Suprapubic skin (tissue), 4 donors: ENCODE data around the gene ESAM. TPM values are rescaled to one million over a fixed set of nuclear protein-coding genes. Genes with fewer than 3 reads are reported as not detected.

Experiments
- DNase-seq, 2 donors: peaks; one replicate each; pipeline ENCODE4 v3.0.0-alpha.2; 2019; ENCODE audit warnings: low spot score in 2 of 2
- H3K27ac ChIP-seq: fragments of 200-600 bp; sonication (generic); one replicate; pipeline ENCODE4 v1.5.1; 2019
- H3K27me3 ChIP-seq: fragments of 200-600 bp; sonication (generic); one replicate; pipeline ENCODE4 v1.5.1; 2019
- H3K36me3 ChIP-seq: fragments of 200-600 bp; sonication (generic); one replicate; pipeline ENCODE4 v1.5.1; 2019
- H3K4me1 ChIP-seq: fragments of 200-600 bp; sonication (generic); one replicate; pipeline ENCODE4 v1.5.1; 2019
- H3K4me3 ChIP-seq: fragments of 200-600 bp; sonication (generic); one replicate; pipeline ENCODE4 v1.5.1; 2019; ENCODE audit warnings: mild to moderate bottlenecking
- H3K9me3 ChIP-seq: fragments of 200-600 bp; sonication (generic); one replicate; pipeline ENCODE4 v1.5.1; 2019
- EP300 ChIP-seq: sonication (generic); formaldehyde crosslinking; IDR thresholded peaks from one replicate; pipeline ENCODE4 v1.6.1; 2017; ENCODE audit warnings: antibody characterized with exemption
- POLR2A ChIP-seq, 2 donors: fragments of 450-650 bp; IDR thresholded peaks; one replicate each; pipeline ENCODE4 v1.6.1; 2017; ENCODE audit warnings: antibody characterized with exemption in 2 of 2, mild to moderate bottlenecking in 2 of 2, moderate library complexity in 2 of 2
- POLR2AphosphoS5 ChIP-seq, 3 donors: sonication (generic); formaldehyde crosslinking; IDR thresholded peaks; one replicate each; pipeline ENCODE4 v1.6.1; 2017; ENCODE audit warnings: antibody characterized with exemption in 3 of 3
- WGBS: methylation state at CpG from one replicate; pipeline ENCODE4 v1.1.5; 2018; 5-methylcytosine and 5-hydroxymethylcytosine counted together
- total RNA-seq, 4 donors: library from RNA; depleted of rRNA; stranded (reverse); fragments of >200 nt; gene quantifications; one replicate each; pipeline ENCODE4 v1.1.0, GENCODE V29; 2016
- TF ChIP-seq, protein P1 (sequence below), 2 donors: fragments of 200-600 bp in 1 of 2; fragments of 450-650 bp in 1 of 2; sonication (generic) in 1 of 2; IDR thresholded peaks; one replicate each; pipeline ENCODE4 v1.5.1; 2016 to 2019; ENCODE audit warnings: antibody characterized with exemption in 2 of 2, mild to moderate bottlenecking in 1 of 2, moderate library complexity in 1 of 2

Gene ESAM
- total RNA-seq, 4 donors from 2014 or later = 11.0 to 26.5 (median 15.6) TPM

DNA sequence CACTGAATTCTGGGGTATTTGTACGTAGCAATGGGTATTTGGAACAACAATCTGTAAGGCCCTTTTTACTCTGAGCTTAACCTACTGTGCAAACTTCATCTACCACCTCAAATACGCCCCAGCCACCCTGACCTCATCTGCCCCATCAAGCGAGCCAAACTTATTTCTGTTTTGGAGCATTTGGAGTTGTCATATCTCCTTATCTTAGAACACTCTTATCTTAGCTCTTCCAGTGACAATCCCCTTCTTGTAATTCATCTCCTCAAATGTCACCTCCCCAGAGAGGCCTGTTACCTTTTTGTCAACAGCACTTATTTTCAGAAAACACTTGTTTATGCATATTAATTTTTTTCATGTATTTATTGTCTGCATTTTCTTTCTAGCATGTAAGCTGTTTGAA, 42.8 kb upstream of the ESAM start:
- Histone ChIP-seq H3K27me3 (no peaks in the 10 kb centered on the region), H3K4me1 (peaks cover 11% of the 10 kb centered on the region), H3K27ac (no peak overlapping the region), H3K9me3 (no peaks in the 10 kb centered on the region), H3K4me3 (no peak overlapping the region), H3K36me3 (no peaks in the 10 kb centered on the region)
- TF ChIP-seq EP300 (no peak), POLR2A (IDR thresholded peaks at IDR 0.05) (no peak), POLR2AphosphoS5 (IDR thresholded peaks at IDR 0.05) (no peak)
- TF ChIP-seq, protein P1, sequence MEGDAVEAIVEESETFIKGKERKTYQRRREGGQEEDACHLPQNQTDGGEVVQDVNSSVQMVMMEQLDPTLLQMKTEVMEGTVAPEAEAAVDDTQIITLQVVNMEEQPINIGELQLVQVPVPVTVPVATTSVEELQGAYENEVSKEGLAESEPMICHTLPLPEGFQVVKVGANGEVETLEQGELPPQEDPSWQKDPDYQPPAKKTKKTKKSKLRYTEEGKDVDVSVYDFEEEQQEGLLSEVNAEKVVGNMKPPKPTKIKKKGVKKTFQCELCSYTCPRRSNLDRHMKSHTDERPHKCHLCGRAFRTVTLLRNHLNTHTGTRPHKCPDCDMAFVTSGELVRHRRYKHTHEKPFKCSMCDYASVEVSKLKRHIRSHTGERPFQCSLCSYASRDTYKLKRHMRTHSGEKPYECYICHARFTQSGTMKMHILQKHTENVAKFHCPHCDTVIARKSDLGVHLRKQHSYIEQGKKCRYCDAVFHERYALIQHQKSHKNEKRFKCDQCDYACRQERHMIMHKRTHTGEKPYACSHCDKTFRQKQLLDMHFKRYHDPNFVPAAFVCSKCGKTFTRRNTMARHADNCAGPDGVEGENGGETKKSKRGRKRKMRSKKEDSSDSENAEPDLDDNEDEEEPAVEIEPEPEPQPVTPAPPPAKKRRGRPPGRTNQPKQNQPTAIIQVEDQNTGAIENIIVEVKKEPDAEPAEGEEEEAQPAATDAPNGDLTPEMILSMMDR (IDR thresholded peaks at IDR 0.05) = no peak
- DNase-seq = no peak
- WGBS = 88% methylated on average over 3 of the region's 3 CpGs

- no peak for TF ChIP-seq POLR2A (IDR thresholded peaks at IDR 0.05)
- no peak for TF ChIP-seq POLR2AphosphoS5 (IDR thresholded peaks at IDR 0.05)
- no peak for TF ChIP-seq EP300
- TF ChIP-seq, protein P1 (IDR thresholded peaks at IDR 0.05) = no peak
- WGBS = 58% methylated on average over 8 of the region's 8 CpGs
- Histone ChIP-seq H3K36me3 (no peaks in the 10 kb centered on the region), H3K4me1 (peaks cover 32% of the 10 kb centered on the region), H3K27me3 (no peaks in the 10 kb centered on the region), H3K27ac (peak overlapping the region; percentile 95), H3K9me3 (no peaks in the 10 kb centered on the region), H3K4me3 (peak overlapping the region; percentile 99)
- DNase-seq = no peak
Observed at GRCh38 chr11:124801636-124802312, 39.7 kb upstream of the ESAM start.

GRCh38 chr11:124801014-124801413, 38.9 kb upstream of the ESAM start:
- no peaks in the 10 kb centered on the region for H3K9me3 ChIP-seq
- peak overlapping the region; percentile 95 for H3K27ac ChIP-seq
- peak overlapping the region; percentile 99 for H3K4me3 ChIP-seq
- H3K36me3 ChIP-seq = no peaks in the 10 kb centered on the region
- no peak for TF ChIP-seq POLR2A (IDR thresholded peaks at IDR 0.05)
- no peak for TF ChIP-seq POLR2AphosphoS5 (IDR thresholded peaks at IDR 0.05)
- TF ChIP-seq EP300 = no peak
- TF ChIP-seq, protein P1 (IDR thresholded peaks at IDR 0.05) = no peak
- DNase-seq = no peak
- H3K27me3 ChIP-seq = no peaks in the 10 kb centered on the region
- H3K4me1 ChIP-seq = peaks cover 32% of the 10 kb centered on the region
- WGBS = 1% methylated on average over 8 of the region's 8 CpGs

- no peaks in the 10 kb centered on the region for H3K9me3 ChIP-seq
- TF ChIP-seq POLR2AphosphoS5 (IDR thresholded peaks at IDR 0.05) (peak in 1 of 3 donors; percentile 73), EP300 (no peak), POLR2A (IDR thresholded peaks at IDR 0.05) (peak; percentile 46 to 66)
- TF ChIP-seq, protein P1 (IDR thresholded peaks at IDR 0.05) = no peak
- 0% methylated on average over 8 of the region's 62 CpGs for WGBS
- H3K27ac ChIP-seq = peak within 1 kb of the TSS; percentile 95
- peak within 1 kb of the TSS; percentile 99 for H3K4me3 ChIP-seq
- peak; percentile 85 to 87 for DNase-seq
- H3K27me3 ChIP-seq = no peaks in the 10 kb centered on the region
- no peaks in the 10 kb centered on the region for H3K36me3 ChIP-seq
- peaks cover 32% of the 10 kb centered on the region for H3K4me1 ChIP-seq
Observed at GRCh38 chr11:124800226-124800929, 38.3 kb upstream of the ESAM start, which contains the start of gene MSANTD2. Gene MSANTD2 (minus strand): TSS chr11:124800406. CDS start chr11:124800380, 26 bp downstream.
